Heart right ventricle (tissue), 16 donors: ENCODE data around the gene POU3F1. TPM values are rescaled to one million over a fixed set of nuclear protein-coding genes. Genes with fewer than 3 reads are reported as not detected.

ENCODE experiments used
- ATAC-seq, 8 donors: fragments of 200-7000 bp; cut with Tn5 transposase; one replicate each; pipeline ENCODE4 v1.9.1; 2020; ENCODE audit warnings: mild to moderate bottlenecking in 8 of 8, moderate library complexity in 8 of 8, moderate number of reproducible peaks in 1 of 8
- DNase-seq, 2 donors: peaks; one replicate each; pipeline ENCODE4 v3.0.0-alpha.2; 2020
- H3K27ac ChIP-seq, 10 donors: fragments of 200-600 bp; sonication (generic) in 2 of 10; one replicate each; pipeline versions ENCODE4 v1.5.0 to v1.8.0; 2020 to 2022; ENCODE audit warnings: mild to moderate bottlenecking in 3 of 10
- H3K27me3 ChIP-seq, 7 donors: fragments of 200-600 bp; one replicate each; pipeline ENCODE4 v1.8.0; 2021 to 2022; ENCODE audit warnings: mild to moderate bottlenecking in 2 of 7
- H3K36me3 ChIP-seq, 9 donors: fragments of 200-600 bp; sonication (generic) in 1 of 9; one replicate each; pipeline versions ENCODE4 v1.5.0 to v1.8.0; 2020 to 2022; ENCODE audit warnings: mild to moderate bottlenecking in 2 of 9
- H3K4me1 ChIP-seq, 9 donors: fragments of 200-600 bp; sonication (generic) in 1 of 9; one replicate each; pipeline versions ENCODE4 v1.5.0 to v1.8.0; 2020 to 2022; ENCODE audit warnings: mild to moderate bottlenecking in 4 of 9
- H3K4me3 ChIP-seq, 10 donors: fragments of 200-600 bp; sonication (generic) in 2 of 10; one replicate each; pipeline versions ENCODE4 v1.5.0 to v1.8.0; 2020 to 2022; ENCODE audit warnings: mild to moderate bottlenecking in 7 of 10, moderate library complexity in 2 of 10
- H3K9me3 ChIP-seq, 11 donors: fragments of 200-600 bp in 10 of 11; sonication (generic) in 2 of 11; one replicate each; pipeline versions ENCODE4 v1.5.0 to v1.8.0; 2013 to 2022; ENCODE audit warnings: mild to moderate bottlenecking in 2 of 11, control low read depth in 1 of 11, moderate library complexity in 1 of 11
- WGBS, 2 donors: extraction: QIAGEN DNeasy Blood & Tissue Kit; methylation state at CpG; one replicate each; pipeline ENCODE4 v1.1.7; 2013; ENCODE audit warnings: inconsistent platforms in 1 of 2; 5-methylcytosine and 5-hydroxymethylcytosine counted together
- intact Hi-C, 10 donors: fragments of 100-400 bp; cut with DNase I; formaldehyde crosslinking; loops; one replicate each; pipeline versions ENCODE4 v1.11.1 to v1.14.2; 2022
- microRNA-seq, 2 donors: library from miRNA; unstranded; fragments of <30 nt; microRNA quantifications; one replicate each; pipeline ENCODE4 v1.2.0, GENCODE V29; 2021
- polyA plus RNA-seq, 2 donors: library from polyadenylated mRNA; stranded (reverse); fragments of 200-250 nt; gene quantifications; one replicate each; pipeline ENCODE4 v1.2.3, GENCODE V29; 2013
- total RNA-seq, 10 donors: library from RNA; stranded (reverse); fragmentation: NEBNext Ultra II Directional in 3 of 10; extraction: Animal tissue kit (Norgen Biotek cat#: 25700) in 3 of 10; gene quantifications; one replicate each; pipeline versions ENCODE4 v1.2.1 to v1.2.4, GENCODE V29; 2021 to 2023
- TF ChIP-seq, protein P1 (sequence below), 9 donors: fragments of 200-600 bp; sonication (generic) in 2 of 9; IDR thresholded peaks; one replicate each; pipeline versions ENCODE4 v1.5.0 to v1.8.0; 2021 to 2022; ENCODE audit warnings: antibody characterized with exemption in 9 of 9, mild to moderate bottlenecking in 5 of 9, moderate library complexity in 1 of 9
- donor health status: Arrhythmogenic right ventricular cardiomyopathy.
- donor health status: ischemic (EF 13 %, LVEDD 7.1; RV severe dilation, severe dysfunction).
- donor health status: healthy with polysubstance abuse.
- donor health status: DM: no; HTN: yes; CAD: no.
- donor health status: DM: no; HTN: no; CAD: no.
- donor health status: ischemic (EF 25% LVEDD 6.9; RV normal size, moderate dysfunction).
- donor health status: ischemic (EF 25% LVEDD 5.7; RV mildly dilated, moderate dysfunction).
- donor health status: healthy.
- donor health status: DM: yes; HTN: yes; CAD: no.
- donor health status: Ischemic cardiomyopathy.
- donor health status: ischemic (EF 35%, LVEDD 5.7; RV mildly dilated, moderate dysfunction).
- donor health status: nonischemic (EF 11% LVEDD 7.7; RV severe dilation, severe dysfunction).
- donor health status: DM: yes; HTN: yes; CAD: no.
- donor health status: PGD.
- donor health status: ischemic (EF 29% LVEDD 5.4; RV normal size, mild dysfunction).
- donor health status: nonischemic (EF 23%, LVEDD 6.1; RV moderate dilation, normal function).

Gene POU3F1
- total and polyA plus RNA-seq, 12 donors: 0.03 to 0.22 (median 0.13) TPM; not detected in 9

DNA sequence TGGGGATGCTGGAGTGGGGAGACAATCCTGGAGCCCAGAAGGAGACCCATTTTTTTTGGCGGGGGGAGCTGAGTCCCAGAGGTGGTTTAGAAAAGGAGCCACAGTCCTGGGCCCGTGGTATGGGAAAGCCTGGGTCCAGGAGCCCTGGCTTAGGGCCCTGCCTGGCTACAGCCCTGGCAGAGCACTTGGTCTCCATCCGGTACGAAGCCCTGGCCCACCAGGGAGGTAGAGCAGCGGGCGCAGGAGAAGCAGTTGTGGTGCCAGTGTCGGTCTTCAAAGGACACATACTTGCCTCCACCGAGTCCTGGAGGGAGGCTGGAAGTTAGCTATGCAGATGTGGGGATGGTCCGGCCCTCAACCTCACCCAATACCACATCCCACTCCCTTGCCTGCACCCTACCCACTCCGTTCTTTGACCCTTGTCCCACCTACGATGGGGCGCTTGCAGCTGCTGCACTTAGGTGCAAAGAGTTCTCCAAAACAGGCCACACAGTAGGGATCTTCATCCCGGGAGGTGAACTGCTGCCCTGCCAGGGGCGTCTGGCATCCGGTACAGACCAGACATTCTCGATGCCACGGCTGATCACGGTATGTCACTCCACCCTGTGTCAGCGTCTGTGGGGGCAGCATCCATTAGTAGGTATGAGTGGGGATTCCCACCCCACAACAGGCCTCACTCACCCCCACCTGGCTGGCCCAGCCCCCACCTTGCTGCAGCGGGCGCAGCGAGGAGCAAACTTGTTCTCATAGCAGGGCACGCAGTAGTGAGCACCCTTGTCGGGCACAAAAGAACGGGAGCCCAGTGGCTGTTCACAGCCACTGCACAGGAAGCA lies 49.1 kb downstream of the POU3F1 start:
- WGBS, 2 donors: 90% methylated on average over 25 of the region's 25 CpGs
- intact Hi-C loops: no loop called here

DNA sequence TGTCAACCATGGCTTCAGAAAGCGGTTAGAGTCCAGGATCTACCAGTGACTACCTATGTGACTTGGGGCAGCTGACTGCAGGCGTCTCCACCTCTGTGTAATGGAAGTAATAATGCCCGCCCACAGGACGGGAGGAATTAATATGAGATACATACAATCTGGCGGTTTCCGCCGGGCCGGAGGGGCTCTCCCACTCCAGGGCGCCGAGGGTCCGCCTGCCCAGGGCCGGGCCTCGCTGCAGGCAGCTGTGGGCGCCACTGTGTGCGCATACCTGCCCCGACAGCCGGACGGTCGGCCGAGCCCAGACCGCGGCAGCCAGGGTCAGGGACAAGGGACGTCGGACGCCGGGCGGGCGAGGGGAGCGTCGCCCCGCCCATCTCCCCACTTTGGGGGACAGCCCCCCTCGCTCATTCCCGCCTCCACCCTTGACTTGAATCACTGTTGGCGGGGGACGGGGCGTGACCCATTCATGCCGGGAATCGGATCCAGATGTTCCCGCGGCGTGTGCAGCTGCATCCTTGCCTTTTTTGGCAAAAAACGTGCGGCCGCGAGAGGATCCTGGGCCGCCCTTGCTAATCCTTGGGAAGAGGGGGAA lies 50.7 kb downstream of the POU3F1 start:
- H3K27ac ChIP-seq: peak overlapping the region; percentile 72 to 97 (median 84)
- no peaks in the 10 kb centered on the region for H3K27me3 ChIP-seq
- intact Hi-C loops: no loop called here
- H3K36me3 ChIP-seq: peaks cover 0 to 41% (median 12%) of the 10 kb centered on the region in 9 donors
- ATAC-seq: peak; percentile 37 to 79 (median 70)
- no peaks in the 10 kb centered on the region for H3K9me3 ChIP-seq
- peak; percentile 76 to 80 for DNase-seq
- H3K4me1 ChIP-seq: peaks cover 26 to 64% (median 57%) of the 10 kb centered on the region in 9 donors
- 3 to 4% methylated on average over 46 of the region's 46 CpGs for WGBS, 2 donors
- H3K4me3 ChIP-seq: peak overlapping the region; percentile 27 to 64 (median 57)
- TF ChIP-seq, protein P1, sequence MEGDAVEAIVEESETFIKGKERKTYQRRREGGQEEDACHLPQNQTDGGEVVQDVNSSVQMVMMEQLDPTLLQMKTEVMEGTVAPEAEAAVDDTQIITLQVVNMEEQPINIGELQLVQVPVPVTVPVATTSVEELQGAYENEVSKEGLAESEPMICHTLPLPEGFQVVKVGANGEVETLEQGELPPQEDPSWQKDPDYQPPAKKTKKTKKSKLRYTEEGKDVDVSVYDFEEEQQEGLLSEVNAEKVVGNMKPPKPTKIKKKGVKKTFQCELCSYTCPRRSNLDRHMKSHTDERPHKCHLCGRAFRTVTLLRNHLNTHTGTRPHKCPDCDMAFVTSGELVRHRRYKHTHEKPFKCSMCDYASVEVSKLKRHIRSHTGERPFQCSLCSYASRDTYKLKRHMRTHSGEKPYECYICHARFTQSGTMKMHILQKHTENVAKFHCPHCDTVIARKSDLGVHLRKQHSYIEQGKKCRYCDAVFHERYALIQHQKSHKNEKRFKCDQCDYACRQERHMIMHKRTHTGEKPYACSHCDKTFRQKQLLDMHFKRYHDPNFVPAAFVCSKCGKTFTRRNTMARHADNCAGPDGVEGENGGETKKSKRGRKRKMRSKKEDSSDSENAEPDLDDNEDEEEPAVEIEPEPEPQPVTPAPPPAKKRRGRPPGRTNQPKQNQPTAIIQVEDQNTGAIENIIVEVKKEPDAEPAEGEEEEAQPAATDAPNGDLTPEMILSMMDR (IDR thresholded peaks at IDR 0.05): no peak

More for the DNA sequence above, 49.1 kb downstream of the POU3F1 start:
- ATAC-seq (no peak), DNase-seq (no peak)
- no peaks in the 10 kb centered on the region for H3K27me3 ChIP-seq
- peaks cover 37 to 81% (median 73%) of the 10 kb centered on the region in 9 donors for H3K4me1 ChIP-seq
- H3K27ac ChIP-seq: peak overlapping the region in 9 of 10 donors; percentile 33 to 97 (median 91)
- no peaks in the 10 kb centered on the region for H3K9me3 ChIP-seq
- H3K36me3 ChIP-seq: peaks cover 0 to 41% (median 12%) of the 10 kb centered on the region in 9 donors
- TF ChIP-seq, protein P1 (IDR thresholded peaks at IDR 0.05): no peak
- H3K4me3 ChIP-seq: no peak overlapping the region

DNA sequence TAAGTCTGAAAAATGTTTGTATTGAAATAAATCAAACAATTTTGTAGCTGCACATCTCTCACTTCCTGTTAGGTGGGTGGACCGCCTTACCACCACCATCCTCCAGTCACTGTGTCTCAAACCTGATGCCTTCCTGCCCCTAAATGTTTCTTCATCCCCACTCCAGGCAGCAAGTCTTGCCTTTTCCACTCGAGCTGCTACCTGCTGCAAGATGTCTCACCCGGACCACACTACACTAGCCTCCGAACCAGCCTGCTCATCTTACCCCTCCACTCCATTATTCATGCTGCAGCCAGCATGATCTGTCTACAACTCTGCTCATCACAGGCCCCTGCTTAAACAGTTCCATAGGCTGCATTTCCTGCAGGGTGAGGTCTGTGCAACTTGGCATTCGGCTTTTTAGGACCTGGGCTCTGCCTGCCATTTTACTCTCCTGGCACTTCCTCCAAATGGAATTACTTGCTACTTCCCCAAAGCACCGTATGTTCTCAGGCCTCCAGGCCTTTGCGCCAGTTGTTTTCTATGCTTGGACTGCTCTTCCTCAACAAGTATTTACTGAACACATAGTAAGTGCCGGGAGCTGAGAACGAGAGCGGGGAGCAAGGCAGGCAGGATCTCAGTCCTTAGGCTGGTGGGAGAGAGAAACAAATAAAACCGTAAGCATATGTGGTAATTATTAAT lies 51.6 kb downstream of the POU3F1 start:
- TF ChIP-seq, protein P1 (IDR thresholded peaks at IDR 0.05): no peak
- no peak for ATAC-seq
- intact Hi-C loops: loop anchor here in 1 of 10 donors (5.0 kb wide), 1 partner anchor 863 kb away; no protein-coding TSS in a partner anchor
- Histone ChIP-seq H3K4me1 (peaks cover 19 to 64% (median 49%) of the 10 kb centered on the region in 9 donors), H3K27me3 (no peaks in the 10 kb centered on the region), H3K4me3 (peak overlapping the region in 6 of 10 donors; percentile 45 to 60 (median 56)), H3K27ac (peak overlapping the region in 9 of 10 donors; percentile 72 to 97 (median 83)), H3K9me3 (no peaks in the 10 kb centered on the region), H3K36me3 (peaks cover 0 to 41% (median 12%) of the 10 kb centered on the region in 9 donors)
- WGBS, 2 donors: 71 to 76% methylated on average over 11 of the region's 11 CpGs
- DNase-seq: no peak

Small RNA genes within 50 kb of the gene (microRNA-seq; reads per million reads assigned to microRNA genes)
- 0 reads per million in 2 donors for gene MIR3659

Other genes with a start within 250 kb of the POU3F1 start
- 10 to 100 TPM; 37.8 to 53.0 (median 46.0) TPM for gene C1orf122, start 239.0 kb downstream of the POU3F1 start, total RNA-seq
- 10 to 100 TPM; 45.9 to 48.1 TPM for gene C1orf122, start 239.0 kb downstream of the POU3F1 start, polyA plus RNA-seq
- 1 to 10 TPM; 3.3 to 9.1 (median 5.5) TPM for gene YRDC, start 238.6 kb downstream of the POU3F1 start, total RNA-seq
- gene YRDC, start 238.6 kb downstream of the POU3F1 start, polyA plus RNA-seq: 10 to 100 TPM in 1 of 2 donors, 1 to 10 TPM in 1; 4.3 to 15.9 TPM
- 10 to 100 TPM; 10.0 to 17.1 (median 11.0) TPM for gene MTF1, start 187.2 kb downstream of the POU3F1 start, total RNA-seq
- gene MTF1, start 187.2 kb downstream of the POU3F1 start, polyA plus RNA-seq: 1 to 10 TPM; 1.5 to 2.1 TPM
- gene INPP5B, start 99.7 kb downstream of the POU3F1 start, total RNA-seq: 10 to 100 TPM in 9 of 10 donors, 1 to 10 TPM in 1; 8.7 to 16.7 (median 12.5) TPM
- 10 to 100 TPM in 1 of 2 donors, 1 to 10 TPM in 1; 4.1 to 17.3 TPM for gene INPP5B, start 99.7 kb downstream of the POU3F1 start, polyA plus RNA-seq
- gene SF3A3, start 56.8 kb downstream of the POU3F1 start, total RNA-seq: 10 to 100 TPM; 21.0 to 30.3 (median 27.1) TPM
- 10 to 100 TPM; 14.2 to 18.6 TPM for gene SF3A3, start 56.8 kb downstream of the POU3F1 start, polyA plus RNA-seq
- gene FHL3, start 41.3 kb downstream of the POU3F1 start, total RNA-seq: 10 to 100 TPM in 3 of 10 donors, 1 to 10 TPM in 7; 5.8 to 23.8 (median 8.3) TPM
- 10 to 100 TPM; 11.6 to 14.9 TPM for gene FHL3, start 41.3 kb downstream of the POU3F1 start, polyA plus RNA-seq
- gene UTP11, start 34.1 kb downstream of the POU3F1 start, total RNA-seq: 10 to 100 TPM; 24.1 to 59.8 (median 37.1) TPM
- gene UTP11, start 34.1 kb downstream of the POU3F1 start, polyA plus RNA-seq: 10 to 100 TPM; 22.9 to 34.2 TPM